Sciatic nerve (tissue), 2 donors: Measurements from ENCODE around the gene ATL3. TPM values are rescaled to one million over a fixed set of nuclear protein-coding genes. Genes with fewer than 3 reads are reported as not detected.

Experiments used
- ATAC-seq: fragments of 200-7000 bp; cut with Tn5 transposase; one replicate; pipeline ENCODE4 v1.9.1; 2020; ENCODE audit warnings: mild to moderate bottlenecking, moderate library complexity
- DNase-seq: peaks from one replicate; pipeline ENCODE4 v3.0.0-alpha.2; 2020; ENCODE audit warnings: low spot score
- intact Hi-C: fragments of 100-400 bp; cut with DNase I; formaldehyde crosslinking; loops from one replicate; pipeline ENCODE4 v1.14.2; 2022
- total RNA-seq: library from RNA; stranded (reverse); fragmentation: NEBNext Ultra II Directional; extraction: Animal tissue kit (Norgen Biotek cat#: 25700); gene quantifications from one replicate; pipeline ENCODE4 v1.2.1, GENCODE V29; 2021
- donor health status: DM: no; HTN: no; CAD: no.
- donor health status: DM: no; HTN: no; CAD: no.

Gene ATL3
- total RNA-seq, 1 donor from 2014 or later: 89.3 TPM

- ATAC-seq: no peak
- DNase-seq: no peak
- intact Hi-C loops: no loop called here
Measured at GRCh38 chr11:63683133-63683991, 12.2 kb upstream of the ATL3 start.

- intact Hi-C loops: no loop called here
- ATAC-seq: no peak
- DNase-seq: peak; percentile 63
Measured at GRCh38 chr11:63682066-63683021, 11.2 kb upstream of the ATL3 start.

- peak; percentile 97 for ATAC-seq
- intact Hi-C loops: no loop called here
Measured at GRCh38 chr11:63681321-63682065, 10.3 kb upstream of the ATL3 start, which contains the start of gene RTN3. Gene RTN3 (plus strand): TSS chr11:63681500. CDS start chr11:63681637, 137 bp downstream.

DNA sequence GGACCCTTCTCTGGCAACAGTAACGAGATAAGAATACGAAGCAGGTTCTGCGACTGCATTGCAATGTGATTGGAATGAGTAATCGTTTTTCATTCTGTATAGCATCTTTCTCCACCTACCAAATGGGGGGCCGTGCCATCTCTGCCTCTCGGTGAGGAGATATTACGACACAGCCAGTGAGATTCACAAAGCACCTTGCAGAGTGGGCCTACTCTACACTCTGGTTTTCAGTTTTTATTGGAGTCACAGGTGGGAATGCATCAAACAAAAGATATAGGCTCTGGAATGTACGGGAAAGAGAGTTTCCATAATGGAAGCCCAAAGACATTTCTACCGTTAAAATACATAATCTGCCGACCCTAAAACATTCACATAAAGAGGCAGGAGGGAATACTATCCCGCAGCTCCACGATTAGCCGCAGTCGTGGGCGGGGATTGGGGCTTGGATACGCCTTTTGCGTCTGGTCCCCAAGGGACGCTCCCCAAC is 9.7 kb upstream of the ATL3 start:
- intact Hi-C loops: no loop called here
- ATAC-seq: peak; percentile 41
- no peak for DNase-seq

More at GRCh38 chr11:63681321-63682065, 10.3 kb upstream of the ATL3 start, which contains the start of gene RTN3:
- peak; percentile 98 for DNase-seq

- intact Hi-C loops: no loop called here
- ATAC-seq: no peak
- no peak for DNase-seq
Measured at GRCh38 chr11:63673579-63673978, 2.4 kb upstream of the ATL3 start.

DNA sequence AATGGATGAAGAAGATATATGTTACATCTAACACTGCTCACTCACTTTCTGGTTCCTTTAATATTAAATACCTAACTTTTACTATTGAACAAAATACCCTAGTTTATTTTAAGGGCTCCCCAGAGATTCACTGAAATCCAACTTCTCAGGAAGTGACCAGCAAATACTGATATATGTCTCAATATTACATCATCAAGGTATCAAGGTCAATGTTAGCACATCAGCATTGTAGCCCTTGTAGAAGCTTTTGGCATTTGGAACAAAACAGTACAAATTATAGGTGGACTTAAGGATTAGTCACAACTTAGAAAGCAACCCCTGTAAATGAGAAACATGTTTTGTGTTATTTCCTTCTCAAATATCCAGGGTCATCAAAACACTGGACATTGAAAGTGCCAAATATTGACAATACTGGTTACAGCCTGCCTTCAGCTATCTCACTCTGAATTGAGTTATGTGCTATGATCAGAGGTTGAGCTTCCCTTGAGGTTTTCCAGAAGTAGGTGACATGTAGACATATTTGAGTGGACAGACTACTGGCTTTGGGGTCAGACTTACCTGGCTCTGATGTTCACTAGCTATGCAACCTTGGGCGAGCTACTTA is 1.9 kb upstream of the ATL3 start:
- intact Hi-C loops: no loop called here
- DNase-seq (no peak), ATAC-seq (no peak)

DNA sequence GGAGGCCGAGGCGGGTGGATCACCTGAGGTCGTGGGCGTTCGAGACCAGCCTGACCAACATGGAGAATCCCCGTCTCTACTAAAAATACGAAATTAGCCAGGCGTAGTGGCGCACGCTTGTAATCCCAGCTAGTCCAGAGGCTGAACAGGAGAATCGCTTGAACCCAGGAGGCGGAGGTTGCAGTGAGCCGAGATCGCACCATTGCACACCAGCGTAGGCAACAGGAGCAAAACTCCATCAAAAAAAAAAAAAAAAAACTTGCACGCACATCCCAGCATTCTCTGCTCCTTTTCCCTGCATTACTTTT is 934 bp upstream of the ATL3 start:
- ATAC-seq: no peak

DNA sequence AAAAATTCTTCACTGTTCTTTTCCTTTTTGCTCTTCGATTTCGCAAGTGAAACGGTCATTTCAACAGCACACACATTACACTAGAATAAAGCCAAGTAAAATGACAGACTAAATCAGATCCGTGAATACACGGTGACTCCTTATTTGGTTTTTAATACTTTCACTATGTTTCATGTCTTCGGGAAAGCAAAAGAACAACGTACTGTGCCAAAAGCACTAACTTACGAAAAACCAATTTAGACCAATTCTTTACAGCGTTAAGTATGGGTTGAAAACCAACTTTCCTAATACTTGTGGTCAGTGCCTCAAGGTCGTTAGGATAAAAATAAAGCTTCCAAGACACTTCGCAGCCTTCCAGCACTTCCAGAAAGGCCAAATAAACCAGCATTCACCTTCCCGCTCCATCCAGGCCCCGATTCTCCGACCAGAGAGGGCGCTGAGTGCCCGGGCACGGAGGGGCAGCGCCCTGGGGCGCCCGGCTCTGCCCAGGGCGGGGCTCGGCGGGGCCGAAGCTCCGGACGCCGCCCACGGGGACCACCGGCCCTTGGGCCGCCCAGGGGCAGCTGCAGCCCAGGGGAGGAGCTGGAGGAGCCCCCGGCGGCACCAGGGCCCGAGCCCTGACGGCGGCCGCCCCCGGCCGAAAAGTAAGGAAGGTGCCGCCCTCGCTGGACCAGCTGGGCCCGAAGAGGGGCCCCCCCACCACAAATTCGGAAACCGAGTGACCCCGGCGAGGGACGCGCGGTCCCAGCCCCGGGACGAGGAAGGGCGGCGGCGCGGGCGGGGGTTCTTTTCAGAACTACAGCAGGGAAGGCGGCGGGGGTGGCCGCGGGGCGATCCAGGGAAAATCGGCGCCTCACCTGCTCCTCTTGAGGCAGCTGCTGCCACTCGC is 499 bp downstream of the ATL3 start:
- intact Hi-C loops: no loop called here
- peak; percentile 76 for DNase-seq
- peak; percentile 57 for ATAC-seq

More for the DNA sequence above, 934 bp upstream of the ATL3 start:
- intact Hi-C loops: no loop called here
- no peak for DNase-seq

GRCh38 chr11:63670096-63670432 is 1.1 kb downstream of the ATL3 start:
- no peak for ATAC-seq

DNA sequence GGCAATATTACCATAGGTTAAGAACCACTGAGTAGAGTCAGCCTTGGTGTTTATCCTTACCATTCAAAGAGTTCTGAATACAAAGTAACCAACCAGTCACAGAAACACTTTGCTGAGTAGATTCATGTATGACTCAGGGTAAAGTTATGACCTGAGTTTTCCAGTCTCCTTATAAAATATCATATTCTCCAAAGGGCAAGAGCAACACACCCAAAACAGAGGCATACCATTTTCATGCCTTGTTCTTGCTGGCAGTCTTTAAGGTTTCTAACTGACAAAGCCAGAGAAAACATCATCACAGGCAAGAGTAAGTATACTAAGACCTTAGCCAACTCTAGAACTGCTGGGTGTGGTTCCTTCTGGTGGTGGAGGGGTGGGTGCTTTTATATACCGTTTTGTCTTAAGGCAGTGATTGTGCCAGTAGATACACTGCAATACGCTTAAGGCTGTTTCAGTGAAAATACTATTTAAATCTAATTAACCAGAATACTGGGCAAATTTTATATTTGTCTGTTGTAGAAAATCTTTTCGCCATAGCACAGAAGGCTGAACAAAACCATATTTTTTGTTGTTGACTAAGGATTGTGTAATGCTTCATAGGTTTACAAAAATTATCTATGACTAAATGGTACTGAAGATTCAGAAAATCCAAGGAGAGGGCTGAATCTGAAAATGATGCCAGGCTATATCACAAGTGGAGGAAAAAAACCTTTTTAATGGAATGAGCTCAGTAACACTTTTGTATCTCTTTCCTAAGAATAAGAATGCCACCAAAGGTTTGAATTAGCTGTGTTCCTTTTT is 3.0 kb downstream of the ATL3 start:
- no peak for DNase-seq
- no peak for ATAC-seq
- intact Hi-C loops: no loop called here

More at GRCh38 chr11:63670096-63670432, 1.1 kb downstream of the ATL3 start:
- intact Hi-C loops: no loop called here
- no peak for DNase-seq

GRCh38 chr11:63666874-63667273 is 4.3 kb downstream of the ATL3 start:
- DNase-seq (no peak), ATAC-seq (no peak)
- intact Hi-C loops: no loop called here

GRCh38 chr11:63663809-63664208 is 7.4 kb downstream of the ATL3 start:
- no peak for DNase-seq
- intact Hi-C loops: no loop called here
- no peak for ATAC-seq

DNA sequence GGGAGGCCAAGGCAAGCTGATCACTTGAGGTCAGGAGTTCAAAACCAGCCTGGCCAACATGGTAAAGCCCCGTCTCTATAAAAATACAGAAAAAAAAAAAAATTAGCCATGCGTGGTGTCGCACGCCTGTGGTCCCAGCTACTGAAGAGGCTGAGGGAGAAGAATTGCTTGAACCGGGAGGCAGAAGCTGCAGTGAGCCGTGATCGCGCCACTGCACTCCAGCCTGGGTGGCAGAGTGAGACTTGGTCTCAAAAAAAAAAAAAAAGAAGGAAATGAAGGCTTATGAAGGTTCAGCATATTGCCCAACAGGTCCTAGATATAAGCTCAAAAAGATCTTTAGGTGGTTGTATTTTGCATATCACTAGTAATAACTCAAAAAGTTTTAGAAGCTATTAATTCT is 10.2 kb downstream of the ATL3 start:
- ATAC-seq (no peak), DNase-seq (no peak)
- intact Hi-C loops: no loop called here

DNA sequence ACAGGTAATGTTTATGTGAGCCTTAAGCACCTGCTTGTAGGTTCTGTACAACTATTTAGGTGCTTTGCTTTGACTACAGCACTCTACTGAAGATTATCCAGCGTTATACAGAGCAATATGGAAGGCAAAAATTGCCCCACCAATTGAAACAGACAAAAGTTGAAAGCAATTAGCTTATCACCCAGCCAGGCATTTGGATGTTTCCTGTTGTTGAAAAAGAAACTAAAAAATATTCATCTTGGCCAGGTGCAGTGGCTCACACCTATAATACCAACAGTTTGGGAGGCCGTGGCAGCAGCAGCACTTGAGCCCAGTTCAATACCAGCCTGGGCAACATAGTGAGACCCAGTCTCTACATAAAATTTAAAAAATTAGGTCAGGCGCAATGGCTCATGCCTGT is 18.5 kb downstream of the ATL3 start:
- intact Hi-C loops: no loop called here
- ATAC-seq: no peak
- DNase-seq: no peak

DNA sequence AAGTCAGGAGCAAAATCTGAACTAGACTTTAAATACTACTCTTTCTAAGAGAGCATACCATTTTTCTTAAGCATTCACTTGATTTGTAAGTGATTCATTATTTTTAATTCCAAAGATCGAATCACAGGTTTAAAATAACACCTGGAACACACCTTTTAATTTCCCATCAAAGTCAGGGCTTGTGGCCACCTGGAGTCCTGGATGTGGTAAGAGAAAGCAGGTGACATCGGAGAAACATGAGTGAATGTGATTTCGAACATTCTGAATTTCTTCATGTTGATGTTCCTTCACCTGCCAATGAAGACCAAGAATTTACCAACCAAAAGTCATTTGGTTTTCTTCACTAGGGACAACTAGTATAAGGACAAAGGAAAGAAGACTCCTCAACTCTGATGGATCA is 28.0 kb downstream of the ATL3 start:
- ATAC-seq (no peak), DNase-seq (no peak)
- intact Hi-C loops: loop anchor here (10.0 kb wide), 2 partner anchors 92 to 168 kb away; no protein-coding TSS in a partner anchor

DNA sequence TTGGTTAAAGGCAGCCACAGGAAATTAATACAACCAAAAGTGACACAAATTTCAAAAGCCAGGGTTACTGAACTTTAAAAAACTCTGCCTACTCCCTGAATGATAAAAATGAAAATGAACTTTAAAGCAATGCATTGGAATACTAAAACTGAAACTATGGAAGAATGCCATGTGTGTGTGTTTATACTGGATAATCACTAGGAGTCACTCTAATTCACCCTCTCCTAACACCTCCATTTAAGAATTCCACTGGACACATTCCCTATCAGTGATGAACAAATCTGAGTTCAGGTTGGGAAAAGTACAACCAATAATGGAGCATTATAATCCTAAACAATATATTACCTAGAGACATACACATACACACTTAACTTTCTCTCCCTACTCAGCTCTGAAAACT is 29.4 kb downstream of the ATL3 start:
- ATAC-seq (no peak), DNase-seq (no peak)
- intact Hi-C loops: loop anchor here (10.0 kb wide), 2 partner anchors 93 to 167 kb away; no protein-coding TSS in a partner anchor
